Inferior parietal cortex (tissue), 1 donor: ENCODE data around the gene DPM3.
A peak's percentile ranks its signal among the peaks of the same experiment; 100 is the strongest.
"Not testable (repeated sequence)": the region's sequence is repeated elsewhere in the genome, so short reads cannot be mapped to it uniquely, and the experiment has no call there.

Experiments used
- DNase-seq: peaks from one replicate; pipeline ENCODE4 v3.0.0-alpha.2; 2016; ENCODE audit errors: extremely low spot score

The DPM3 gene

DNA sequence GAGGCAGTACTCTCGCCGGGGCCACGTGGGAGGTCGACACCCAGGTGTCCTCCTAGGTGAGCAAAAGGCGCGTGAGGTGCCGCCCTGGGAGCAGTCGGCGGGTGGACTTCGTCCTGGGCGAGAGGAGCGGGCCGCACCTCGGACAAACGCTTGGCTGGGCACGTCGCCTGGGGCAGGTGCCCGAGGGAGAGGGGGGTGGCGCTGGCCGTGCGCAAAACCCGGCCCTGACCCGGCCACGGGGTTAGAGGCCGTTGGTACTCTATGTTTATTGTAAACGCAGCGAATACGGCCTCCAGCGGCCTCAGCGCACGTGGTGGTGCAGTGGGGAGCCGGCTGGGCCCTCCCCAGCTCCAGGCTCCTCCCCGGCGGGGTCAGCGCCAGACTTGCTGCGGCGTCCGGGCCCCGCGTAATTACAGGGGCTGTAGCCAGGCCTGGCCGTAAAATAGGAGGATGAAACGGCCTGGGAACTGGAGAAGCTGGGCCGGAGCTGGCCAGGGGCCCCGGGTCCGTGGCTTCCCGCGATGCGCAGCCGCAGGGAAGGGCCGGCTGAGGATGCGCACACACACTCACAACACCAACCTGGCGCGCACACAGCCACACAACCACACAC, 14.3 kb downstream of the DPM3 start:
- peak; percentile 71 for DNase-seq

DNA sequence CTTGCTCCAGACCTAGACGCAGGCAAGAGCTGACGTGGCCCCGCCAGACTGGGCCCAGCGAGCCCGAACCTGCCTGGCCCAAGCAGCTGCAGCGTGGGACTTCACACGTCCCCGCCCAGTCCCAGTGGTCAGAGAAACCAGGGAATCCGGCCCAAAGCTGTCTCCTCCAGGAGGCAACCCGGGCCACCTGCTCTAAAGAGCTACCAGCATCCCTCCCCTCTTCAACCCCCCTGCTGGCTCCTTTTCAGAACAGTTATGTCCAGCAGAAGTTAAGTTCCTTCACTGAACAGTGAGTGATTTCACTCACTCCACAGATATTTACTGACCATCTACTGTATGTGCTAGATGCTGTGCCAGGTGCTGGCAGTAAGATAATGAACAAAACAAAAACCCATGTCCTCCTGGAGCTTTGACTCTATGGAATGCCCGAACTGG, 14.8 kb downstream of the DPM3 start:
- peak; percentile 27 for DNase-seq

DNA sequence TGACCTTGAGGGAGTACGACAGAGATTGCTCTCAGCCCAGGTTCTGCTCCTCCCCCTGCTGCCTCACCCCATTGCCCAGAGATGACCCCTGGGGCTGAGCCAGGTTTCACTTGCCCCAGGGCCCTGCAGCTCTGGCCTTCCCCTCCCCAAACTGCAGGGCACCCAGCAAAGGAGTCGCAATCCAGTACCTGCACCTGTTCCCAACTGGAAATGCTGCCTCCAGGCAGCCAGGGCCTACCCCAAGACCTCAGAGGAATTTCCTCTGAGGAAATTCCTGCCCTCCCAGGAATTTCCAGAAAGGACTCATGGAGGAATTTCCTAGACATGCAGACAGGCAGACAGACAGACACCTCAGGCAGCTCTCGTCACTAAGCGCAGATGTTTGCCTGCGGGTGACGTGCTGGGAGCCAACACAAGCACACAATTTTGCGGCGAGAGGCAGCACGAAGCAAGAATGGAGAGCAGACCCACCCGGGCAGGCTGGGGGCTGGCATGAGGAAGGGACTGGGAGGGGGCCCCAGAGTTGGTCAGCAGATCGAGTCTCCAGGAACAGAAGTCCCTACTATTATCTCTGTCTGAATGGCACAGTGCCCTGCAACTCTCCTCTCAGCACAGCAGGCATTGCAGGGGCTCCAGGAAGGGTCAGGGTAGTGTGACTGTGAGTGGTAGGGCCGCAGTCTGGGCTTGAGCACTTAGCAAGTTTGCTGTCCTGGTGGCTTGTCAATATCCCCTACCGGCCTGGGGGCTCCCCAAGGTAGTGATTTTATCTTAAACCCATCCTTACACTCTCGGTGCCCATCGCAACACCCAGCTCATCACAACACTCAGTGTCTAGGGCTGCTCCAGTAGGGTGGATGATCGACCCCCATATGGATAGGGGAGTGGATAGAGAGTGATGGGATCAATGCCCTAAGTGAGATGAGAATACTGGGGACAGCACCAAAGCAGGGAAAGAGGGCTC, 15.5 kb downstream of the DPM3 start:
- no peak for DNase-seq

DNA sequence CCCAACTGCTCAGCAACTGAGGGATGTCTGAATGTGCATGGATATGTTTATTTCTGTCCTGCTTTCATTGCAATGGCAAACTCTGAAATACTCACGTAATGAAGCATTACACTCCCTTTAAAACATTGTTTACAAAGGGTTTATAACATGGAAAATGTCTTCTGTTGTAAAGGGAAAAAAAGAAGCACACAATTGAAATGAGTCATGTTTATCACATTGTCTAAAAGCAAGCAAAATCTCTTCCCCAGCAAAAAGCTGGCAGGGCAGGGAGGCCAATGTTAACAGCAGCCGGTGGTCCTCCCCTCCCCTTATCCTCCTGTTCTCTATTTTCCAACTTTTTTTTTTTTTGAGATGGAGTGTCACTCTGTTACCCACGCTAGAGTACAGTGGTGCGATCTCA, 16.5 kb downstream of the DPM3 start:
- DNase-seq, result no peak

DNA sequence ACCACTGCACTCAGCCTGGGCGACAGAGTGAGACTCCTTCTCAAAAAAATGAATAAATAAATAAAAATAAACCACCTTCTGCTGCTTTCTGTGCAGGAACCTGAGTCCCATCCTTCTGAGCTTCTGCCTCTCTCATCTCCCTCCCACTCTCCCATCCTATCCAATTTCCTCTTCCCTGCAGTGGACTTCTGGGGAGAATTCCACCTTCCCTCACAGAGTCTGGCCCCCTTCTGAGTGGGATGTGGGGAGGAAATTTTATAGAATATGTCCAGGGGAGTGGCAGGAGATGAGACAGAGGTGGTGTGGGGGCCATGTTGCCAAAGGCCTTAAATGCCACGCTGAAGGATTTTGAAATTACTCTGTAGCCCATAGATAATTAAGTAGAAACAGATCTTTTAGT, 18.0 kb downstream of the DPM3 start:
- no peak for DNase-seq

DNA sequence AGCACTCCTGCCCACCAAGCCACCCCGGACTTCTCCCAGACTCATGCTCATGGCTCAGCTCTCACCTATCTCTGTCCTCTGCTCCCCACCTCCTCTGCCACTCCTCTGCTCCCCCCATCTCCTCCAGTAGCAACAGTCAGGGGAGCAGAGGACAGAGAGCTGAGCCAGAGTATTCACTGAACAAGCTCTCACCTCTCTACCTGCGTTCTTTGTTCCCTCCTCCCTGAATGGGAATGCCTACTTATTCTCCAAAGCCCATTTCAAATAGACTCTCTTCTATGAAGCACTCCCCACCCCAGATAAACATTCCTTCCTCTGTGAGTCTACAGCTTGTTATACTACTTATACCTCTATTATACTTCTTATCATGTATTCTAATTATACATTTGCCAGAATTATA, 19.1 kb downstream of the DPM3 start:
- DNase-seq, result no peak

DNA sequence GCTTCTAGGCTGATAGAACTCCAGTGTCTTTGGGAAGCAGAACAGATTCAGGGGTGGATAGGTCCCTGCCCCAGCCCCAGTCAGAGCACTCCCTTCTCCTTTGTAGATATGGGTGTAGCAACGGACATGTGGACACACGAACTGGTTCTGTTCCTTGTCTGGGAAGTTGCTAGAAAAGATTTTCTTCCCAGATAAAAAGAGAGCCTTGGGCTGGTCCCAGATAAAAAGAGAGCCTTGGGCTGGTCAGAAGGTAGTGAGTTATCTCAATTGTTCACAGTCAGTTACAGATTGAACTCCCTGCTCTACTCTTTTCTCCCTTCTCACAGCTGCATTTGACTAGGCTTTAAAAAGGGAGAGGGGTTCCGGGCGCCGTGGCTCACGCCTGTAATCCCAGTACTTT, 20.1 kb downstream of the DPM3 start:
- DNase-seq, result no peak

DNA sequence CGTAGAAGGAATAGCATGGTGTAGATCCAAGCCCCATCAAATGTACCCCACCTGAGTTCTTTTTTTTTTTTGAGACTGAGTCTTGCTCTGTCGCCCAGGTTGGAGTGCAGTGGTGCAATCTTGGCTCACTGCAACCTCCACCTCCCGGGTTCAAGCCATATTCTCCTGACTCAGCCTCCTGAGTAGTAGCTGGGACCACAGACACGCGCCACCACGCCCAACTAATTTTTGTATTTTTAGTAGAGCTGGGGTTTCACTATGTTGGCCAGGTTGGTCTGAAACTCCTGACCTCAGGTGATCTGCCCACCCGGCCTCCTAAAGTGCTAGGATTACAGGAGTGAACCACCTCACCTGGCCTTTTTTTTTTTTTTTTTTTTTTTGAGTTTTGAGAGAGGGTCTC, 22.2 kb downstream of the DPM3 start:
- DNase-seq, result not testable (repeated sequence)

DNA sequence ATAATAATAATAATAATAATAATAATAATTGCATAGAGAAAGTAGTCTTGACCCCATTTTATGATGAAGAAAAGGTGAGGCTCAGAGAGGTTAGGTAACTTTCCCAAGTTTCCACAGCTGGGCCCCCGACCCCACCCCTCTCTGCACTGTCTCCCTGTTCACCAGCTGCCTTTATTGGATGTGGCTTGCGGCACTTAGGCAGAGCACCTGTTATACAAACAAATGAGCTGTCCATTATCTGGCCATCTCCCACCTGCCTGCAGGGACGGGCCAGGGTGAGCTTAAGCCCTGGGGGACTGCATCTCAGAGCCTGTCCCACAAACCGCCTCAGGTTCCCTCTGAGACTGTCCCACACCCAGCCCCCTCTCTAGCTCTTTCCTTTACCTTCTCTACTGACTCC, 22.7 kb downstream of the DPM3 start:
- DNase-seq, result no peak

DNA sequence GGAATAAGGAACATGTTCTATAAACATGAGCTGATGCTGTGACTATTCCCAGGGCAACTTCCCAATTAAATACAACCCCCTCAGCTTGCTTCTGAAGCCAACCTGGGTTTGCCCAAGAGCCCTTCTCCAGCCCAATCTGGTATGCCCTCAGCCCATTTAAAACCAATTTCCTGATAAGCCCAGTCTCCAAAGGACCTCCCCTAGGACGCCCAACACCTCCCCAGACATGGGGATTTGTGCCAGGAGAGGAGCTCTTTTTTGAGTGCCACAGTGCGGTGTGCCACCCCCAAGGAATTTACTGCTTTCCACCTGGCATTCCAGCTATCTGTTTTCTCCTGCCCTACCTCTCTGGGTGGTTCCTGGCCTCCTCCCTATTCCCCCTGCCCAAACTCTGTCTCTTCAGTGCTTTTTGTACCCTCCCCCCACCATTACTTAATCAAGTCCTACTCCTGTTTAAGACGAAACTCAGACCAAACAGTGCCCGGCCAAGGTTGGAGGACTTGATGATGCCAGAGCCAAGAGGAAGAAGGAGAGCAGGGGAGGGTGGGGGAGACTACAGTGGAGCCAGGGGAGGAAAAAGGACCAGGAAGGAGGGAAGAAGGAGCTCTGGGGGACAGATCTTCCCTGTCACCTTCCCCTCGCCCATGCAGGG, 24.1 kb downstream of the DPM3 start:
- DNase-seq, result no peak

DNA sequence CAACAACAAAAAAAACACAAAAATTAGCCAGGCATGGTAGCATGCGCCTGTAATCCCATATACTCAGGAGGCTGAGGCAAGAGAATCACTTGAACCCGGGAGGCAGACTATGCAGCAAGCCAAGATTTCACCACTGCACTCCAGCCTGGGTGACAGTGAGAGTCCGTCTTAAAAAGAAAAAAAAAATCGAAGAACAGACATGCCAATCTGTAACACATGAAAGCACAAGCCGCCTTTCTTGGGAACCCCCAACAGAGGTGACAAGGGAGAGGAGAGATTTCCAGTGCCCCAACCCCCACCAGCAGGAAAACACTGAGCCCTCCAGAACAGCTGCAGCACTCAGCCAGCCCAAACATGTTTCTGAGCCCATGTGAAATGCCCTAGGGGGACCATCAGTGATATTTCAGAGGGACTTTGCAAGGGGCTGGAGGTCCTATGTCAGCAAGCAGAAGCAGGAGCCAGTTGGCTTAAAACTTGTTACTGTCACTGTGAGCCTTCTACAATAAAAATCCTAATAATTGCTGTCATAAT, 26.8 kb downstream of the DPM3 start:
- no peak for DNase-seq

DNA sequence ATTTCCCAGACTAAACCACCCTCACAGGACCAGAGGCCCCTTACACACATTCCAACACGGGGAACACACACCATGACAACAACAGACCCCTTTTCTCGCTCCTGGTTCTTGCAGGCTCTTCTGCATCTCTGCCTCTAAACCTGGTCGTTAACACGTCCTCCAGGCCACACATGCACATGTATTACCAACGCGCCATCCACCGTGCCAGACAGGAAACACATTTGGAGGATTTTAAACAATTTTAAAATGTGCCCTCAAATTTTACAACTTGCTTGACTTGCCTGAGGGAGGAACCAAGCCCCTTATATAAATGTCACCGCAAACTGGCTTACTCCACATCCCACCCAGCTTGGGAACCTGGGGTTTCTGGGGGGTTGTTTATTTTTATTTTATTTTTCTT, 29.5 kb downstream of the DPM3 start:
- no peak for DNase-seq

DNA sequence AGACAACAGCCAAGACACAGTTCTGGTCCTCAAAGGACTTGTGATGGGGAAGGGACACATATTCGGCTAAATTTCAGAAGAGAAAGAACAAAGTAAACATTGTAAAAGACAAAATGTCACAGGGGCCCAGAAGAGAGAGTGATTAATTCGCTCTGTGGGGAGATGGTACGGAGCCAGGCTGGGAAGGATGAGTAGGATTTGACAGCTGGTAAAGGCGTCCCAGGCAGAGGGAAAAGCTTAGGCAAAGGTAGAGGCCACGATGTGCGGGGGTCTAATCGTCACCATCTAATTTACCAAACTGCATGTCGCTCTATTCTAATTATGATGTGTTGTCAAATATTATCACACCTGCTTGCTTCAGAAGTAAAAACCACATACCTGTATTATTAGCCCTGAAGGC, 29.9 kb downstream of the DPM3 start:
- DNase-seq, result no peak

DNA sequence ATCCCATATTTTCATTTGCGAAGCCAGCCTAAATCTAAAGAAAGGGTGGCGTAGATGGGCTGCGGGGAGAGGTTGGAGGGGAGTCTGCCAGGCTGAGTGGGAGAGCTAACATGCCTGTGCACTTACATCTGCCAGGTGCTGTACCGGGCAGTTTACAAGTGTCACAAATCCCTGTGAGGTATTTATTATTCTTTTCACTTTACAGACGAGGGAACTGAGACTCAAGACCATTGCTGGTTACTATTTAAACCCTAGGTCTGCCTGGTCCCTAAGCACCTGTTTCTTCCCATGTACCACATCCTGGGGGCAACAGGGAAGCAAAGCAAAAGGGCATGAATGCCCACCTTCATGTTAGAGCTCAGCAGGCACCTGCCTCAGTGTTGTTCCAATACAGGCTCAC, 32.0 kb downstream of the DPM3 start:
- no peak for DNase-seq

DNA sequence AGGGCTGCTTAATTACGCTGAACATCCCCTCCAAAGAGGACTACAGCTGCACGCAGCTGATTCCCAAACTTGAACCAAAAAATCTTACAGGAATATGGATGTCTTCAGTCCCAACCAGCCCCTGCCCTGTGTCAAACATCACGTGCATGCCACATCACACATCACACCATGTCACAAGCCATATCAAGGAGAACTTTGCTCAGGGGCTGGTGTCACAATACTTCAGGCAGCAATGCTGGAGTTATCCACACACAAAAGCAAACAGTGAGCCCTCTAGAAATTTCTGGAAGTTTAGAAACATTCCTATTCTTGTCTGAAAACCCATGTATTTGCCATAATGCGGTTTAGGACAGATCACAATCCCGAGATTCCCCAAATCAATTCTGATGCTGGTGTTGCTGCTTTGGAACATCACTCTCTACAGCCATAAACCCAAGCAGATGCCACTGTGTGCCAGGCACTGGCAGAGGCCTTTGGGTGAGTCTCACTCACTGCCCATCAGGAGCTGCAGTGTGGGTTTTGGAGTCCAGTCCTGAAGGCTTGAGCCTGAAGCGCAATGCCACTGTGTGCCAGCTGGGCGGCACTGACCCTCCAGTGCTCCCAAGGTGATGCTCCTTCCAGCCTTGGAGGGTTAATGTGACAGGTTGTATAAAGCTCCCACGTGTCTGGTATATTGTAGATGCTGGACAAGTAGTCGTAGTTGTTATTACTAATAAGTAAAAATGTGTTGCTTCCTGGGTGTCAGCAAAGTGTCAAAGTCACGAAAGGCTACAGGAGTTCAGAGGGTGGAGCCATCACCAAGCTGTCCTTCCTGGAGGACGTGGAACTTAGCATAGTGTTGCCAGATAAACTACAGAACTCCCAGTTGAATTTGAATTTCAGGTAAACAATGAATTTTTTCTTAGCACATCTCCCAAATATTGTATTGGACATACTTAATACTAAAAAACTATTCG, 32.7 kb downstream of the DPM3 start:
- DNase-seq, result no peak

DNA sequence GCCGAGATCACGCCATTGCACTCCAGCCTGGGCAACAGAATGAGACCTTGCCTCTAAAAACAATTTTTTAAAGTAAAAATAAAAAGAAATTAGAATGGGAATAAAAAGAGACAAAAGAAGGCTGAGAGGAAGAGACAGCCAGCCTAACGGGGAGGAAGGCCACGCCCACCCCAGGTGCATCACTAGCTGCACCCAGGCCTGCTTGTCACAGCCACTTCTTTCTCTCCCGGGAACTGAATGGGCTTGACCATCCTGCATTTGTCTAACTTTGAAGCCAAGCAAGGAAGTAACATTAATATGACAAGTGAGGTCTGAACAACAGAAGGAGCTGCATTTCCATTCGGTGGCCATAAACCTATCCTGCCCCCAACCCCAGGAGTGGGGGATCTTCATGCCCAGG, 33.5 kb downstream of the DPM3 start:
- no peak for DNase-seq

DNA sequence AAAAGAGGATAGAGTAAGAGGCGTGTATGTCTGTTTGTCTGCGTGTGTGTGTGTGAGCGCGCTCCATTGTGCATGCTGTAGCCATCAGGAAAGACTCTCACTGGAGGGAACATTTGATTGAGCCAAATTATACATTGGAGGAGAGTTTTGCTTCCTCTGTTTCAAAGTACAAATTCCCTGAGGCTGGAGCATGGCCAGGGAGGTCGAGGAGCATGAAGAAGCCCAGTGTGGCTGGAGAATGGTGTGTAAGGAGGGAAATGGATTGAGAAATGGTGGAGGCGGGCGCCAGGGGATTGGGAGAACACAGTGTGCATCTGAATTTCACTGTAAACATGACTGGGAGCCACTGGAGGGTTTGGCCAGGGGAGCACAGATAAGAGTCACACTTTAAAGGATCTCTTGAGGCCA, 34.7 kb downstream of the DPM3 start:
- no peak for DNase-seq

DNA sequence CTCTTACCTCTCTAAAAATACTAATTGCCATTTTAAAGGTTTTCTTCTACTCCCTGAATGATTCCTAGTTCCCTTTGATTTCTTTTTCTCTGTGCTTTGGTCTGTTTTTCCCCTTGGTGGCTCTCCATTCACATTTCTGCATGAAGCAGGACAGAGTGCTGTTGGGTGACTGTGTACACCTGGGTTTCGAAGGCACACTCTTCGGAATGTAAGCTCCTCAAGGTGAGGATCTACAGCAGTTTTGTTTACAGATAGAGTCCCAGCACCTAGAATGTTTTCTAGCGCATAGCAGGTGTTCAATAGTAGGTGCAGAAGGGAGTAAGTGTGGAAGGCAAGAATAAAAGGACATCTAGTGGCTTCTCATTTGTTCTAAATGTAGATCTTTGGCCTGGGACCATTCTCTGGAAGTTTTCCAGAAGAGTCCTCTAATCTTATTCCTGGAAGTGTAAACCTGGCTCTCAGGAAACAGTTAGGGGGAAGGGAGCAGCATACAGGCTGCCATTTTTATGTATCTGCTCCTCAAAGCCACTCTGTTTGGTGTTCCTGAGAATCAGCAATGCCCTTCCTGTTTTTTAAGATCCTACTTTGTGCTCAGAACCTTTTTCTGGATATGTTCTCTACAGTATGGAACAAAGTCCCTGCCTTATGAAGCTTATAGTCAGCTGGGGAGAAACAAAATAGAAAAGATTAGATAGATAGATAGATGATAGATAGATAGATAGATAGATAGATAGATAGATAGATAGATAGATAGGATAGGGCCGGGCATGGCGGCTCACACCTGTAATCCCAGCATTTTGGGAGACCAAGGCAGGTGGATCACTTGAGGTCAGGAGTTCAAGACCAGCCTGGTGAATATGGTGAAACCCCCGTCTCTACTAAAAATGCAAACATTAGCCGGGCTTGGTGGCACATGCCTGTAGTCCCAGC, 35.5 kb downstream of the DPM3 start:
- no peak for DNase-seq

DNA sequence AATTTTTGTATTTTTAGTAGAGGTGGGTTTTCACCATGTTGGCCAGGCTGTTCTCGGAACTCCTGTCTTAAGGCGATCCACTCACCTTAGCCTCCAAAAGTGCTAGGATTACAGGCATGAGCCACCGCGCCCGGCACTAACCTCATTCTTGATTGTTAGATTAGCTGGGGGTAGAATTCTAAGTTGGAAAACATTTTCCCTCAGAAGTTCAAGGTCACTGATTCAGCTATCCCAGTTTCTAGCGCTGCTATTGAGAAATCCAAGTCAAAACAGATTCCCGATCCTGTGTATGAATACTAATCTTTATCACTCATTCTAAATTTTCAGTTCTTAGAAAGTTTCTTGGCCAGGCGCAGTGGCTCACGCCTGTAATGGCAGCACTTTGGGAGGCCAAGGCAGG, 37.0 kb downstream of the DPM3 start:
- DNase-seq, result no peak

DNA sequence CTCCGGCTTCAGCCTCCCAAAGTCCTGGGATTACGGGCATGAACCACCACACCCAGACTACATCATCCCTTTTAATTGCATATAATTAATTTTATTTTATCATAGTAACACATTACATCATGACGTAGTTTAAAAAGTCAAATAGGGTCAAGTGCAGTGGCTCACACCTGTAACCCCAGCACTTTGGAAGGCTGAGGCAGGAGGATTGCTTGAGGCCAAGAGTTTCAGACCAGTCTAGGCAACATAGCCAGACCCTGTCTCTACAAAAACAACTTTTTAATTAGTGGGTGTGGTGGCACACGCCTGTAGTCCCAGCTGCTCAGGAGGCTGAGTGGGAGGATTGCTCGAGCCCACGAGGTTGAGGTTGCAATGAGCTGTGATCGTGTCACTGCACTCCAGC, 41.0 kb downstream of the DPM3 start:
- DNase-seq, result no peak
